Measurements from ENCODE around the gene ECM2. TPM values are rescaled to one million over a fixed set of nuclear protein-coding genes. Genes with fewer than 3 reads are reported as not detected.
A peak's percentile ranks its signal among the peaks of the same experiment; 100 is the strongest.

The ECM2 gene
- total RNA-seq, 1 donor from 2014 or later = 0.18 TPM

DNA sequence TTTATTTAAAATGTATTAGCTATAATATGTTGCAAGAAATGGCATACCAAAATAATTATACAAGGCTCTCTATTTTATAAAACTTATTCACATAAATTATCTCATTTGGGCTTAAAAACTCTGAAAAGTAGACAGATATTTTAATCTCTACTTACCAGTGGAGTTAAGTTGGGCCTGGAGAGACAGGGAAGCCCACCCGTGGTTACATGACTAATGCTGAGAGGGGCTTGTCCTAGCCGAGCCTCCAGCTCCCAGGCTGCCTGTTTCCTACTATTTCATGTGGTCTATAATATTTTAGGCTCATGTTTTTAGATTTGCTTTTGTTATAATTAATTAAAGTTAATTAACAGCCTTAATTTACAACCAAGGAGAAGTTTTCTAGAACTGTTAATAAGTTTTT lies 32.6 kb downstream of the ECM2 start:
- no peak overlapping the region for H3K27ac ChIP-seq (ENCODE audit: low read depth, low read length)
- no peaks in the 10 kb centered on the region for H3K79me2 ChIP-seq (ENCODE audit: insufficient read depth, low read length)
- H3K9me3 ChIP-seq (ENCODE audit: insufficient read depth, low read depth, low read length) = no peaks in the 10 kb centered on the region
- Mint-ChIP-seq H3K27me3 (ENCODE audit: low read depth, unreplicated experiment) (no peaks in the 10 kb centered on the region), H3K36me3 (ENCODE audit: low read depth, unreplicated experiment) (no peaks in the 10 kb centered on the region), H3K9me3 (ENCODE audit: unreplicated experiment) (no peaks in the 10 kb centered on the region), H3K4me1 (ENCODE audit: low read depth, unreplicated experiment) (peaks cover 24% of the 10 kb centered on the region), H3K27ac (ENCODE audit: unreplicated experiment) (no peak overlapping the region), H3K4me3 (ENCODE audit: unreplicated experiment) (no peak overlapping the region)
- H3K4me1 ChIP-seq (ENCODE audit: insufficient read depth, low read length) = peaks cover 29% of the 10 kb centered on the region
- no peak overlapping the region for H2AFZ ChIP-seq (ENCODE audit: low read depth, low read length)
- no peaks in the 10 kb centered on the region for H4K20me1 ChIP-seq (ENCODE audit: insufficient read depth, low read length)
- TF ChIP-seq CTCF (IDR thresholded peaks at IDR 0.05; ENCODE audit: insufficient read depth, low read depth, low read length) = no peak
- no peak for TF ChIP-seq EZH2 (IDR thresholded peaks at IDR 0.05; ENCODE audit: insufficient read depth, low read length)
- H3K4me2 ChIP-seq (ENCODE audit: low read length) = no peak overlapping the region
- no peak overlapping the region for H3K4me3 ChIP-seq (ENCODE audit: insufficient read depth, low read depth, low read length)
- FAIRE-seq (no peak), DNase-seq (ENCODE audit: low read depth) (no peak)
- no peak overlapping the region for H3K9ac ChIP-seq (ENCODE audit: low read length)
- H3K36me3 ChIP-seq (ENCODE audit: insufficient read depth, low read length) = no peaks in the 10 kb centered on the region
- no peaks in the 10 kb centered on the region for H3K27me3 ChIP-seq (ENCODE audit: insufficient read depth, low read length)

- Histone ChIP-seq H3K27me3 (ENCODE audit: insufficient read depth, low read length) (no peaks in the 10 kb centered on the region), H3K27ac (ENCODE audit: low read depth, low read length) (no peak overlapping the region), H3K4me2 (ENCODE audit: low read length) (no peak overlapping the region), H4K20me1 (ENCODE audit: insufficient read depth, low read length) (no peaks in the 10 kb centered on the region), H3K4me1 (ENCODE audit: insufficient read depth, low read length) (peaks cover 25% of the 10 kb centered on the region), H3K36me3 (ENCODE audit: insufficient read depth, low read length) (no peaks in the 10 kb centered on the region), H3K79me2 (ENCODE audit: insufficient read depth, low read length) (no peaks in the 10 kb centered on the region), H2AFZ (ENCODE audit: low read depth, low read length) (no peak overlapping the region), H3K4me3 (ENCODE audit: insufficient read depth, low read depth, low read length) (no peak overlapping the region), H3K9me3 (ENCODE audit: insufficient read depth, low read depth, low read length) (no peaks in the 10 kb centered on the region), H3K9ac (ENCODE audit: low read length) (no peak overlapping the region)
- Mint-ChIP-seq H3K4me3 (ENCODE audit: unreplicated experiment) (no peak overlapping the region), H3K4me1 (ENCODE audit: low read depth, unreplicated experiment) (peaks cover 21% of the 10 kb centered on the region), H3K27ac (ENCODE audit: unreplicated experiment) (no peak overlapping the region), H3K36me3 (ENCODE audit: low read depth, unreplicated experiment) (no peaks in the 10 kb centered on the region), H3K27me3 (ENCODE audit: low read depth, unreplicated experiment) (no peaks in the 10 kb centered on the region), H3K9me3 (ENCODE audit: unreplicated experiment) (no peaks in the 10 kb centered on the region)
- DNase-seq (ENCODE audit: low read depth) = no peak
- TF ChIP-seq CTCF (IDR thresholded peaks at IDR 0.05; ENCODE audit: insufficient read depth, low read depth, low read length) (peak; percentile 26), EZH2 (IDR thresholded peaks at IDR 0.05; ENCODE audit: insufficient read depth, low read length) (no peak)
- FAIRE-seq = no peak
Observed at GRCh38 chr9:92501671-92502393, 34.0 kb downstream of the ECM2 start.

- FAIRE-seq (no peak), DNase-seq (ENCODE audit: low read depth) (no peak)
- Histone ChIP-seq H3K27ac (ENCODE audit: low read depth, low read length) (no peak overlapping the region), H3K36me3 (ENCODE audit: insufficient read depth, low read length) (no peaks in the 10 kb centered on the region), H3K9ac (ENCODE audit: low read length) (no peak overlapping the region), H3K4me2 (ENCODE audit: low read length) (no peak overlapping the region), H3K27me3 (ENCODE audit: insufficient read depth, low read length) (no peaks in the 10 kb centered on the region), H2AFZ (ENCODE audit: low read depth, low read length) (no peak overlapping the region), H3K9me3 (ENCODE audit: insufficient read depth, low read depth, low read length) (no peaks in the 10 kb centered on the region), H3K79me2 (ENCODE audit: insufficient read depth, low read length) (no peaks in the 10 kb centered on the region), H3K4me3 (ENCODE audit: insufficient read depth, low read depth, low read length) (no peak overlapping the region), H4K20me1 (ENCODE audit: insufficient read depth, low read length) (no peaks in the 10 kb centered on the region), H3K4me1 (ENCODE audit: insufficient read depth, low read length) (peaks cover 14% of the 10 kb centered on the region)
- H3K4me1 Mint-ChIP-seq (ENCODE audit: low read depth, unreplicated experiment) = peaks cover 18% of the 10 kb centered on the region
- no peaks in the 10 kb centered on the region for H3K27me3 Mint-ChIP-seq (ENCODE audit: low read depth, unreplicated experiment)
- H3K27ac Mint-ChIP-seq (ENCODE audit: unreplicated experiment) = no peak overlapping the region
- H3K36me3 Mint-ChIP-seq (ENCODE audit: low read depth, unreplicated experiment) = no peaks in the 10 kb centered on the region
- TF ChIP-seq CTCF (IDR thresholded peaks at IDR 0.05; ENCODE audit: insufficient read depth, low read depth, low read length) = no peak
- TF ChIP-seq EZH2 (IDR thresholded peaks at IDR 0.05; ENCODE audit: insufficient read depth, low read length) = no peak
- H3K9me3 Mint-ChIP-seq (ENCODE audit: unreplicated experiment) = no peaks in the 10 kb centered on the region
- no peak overlapping the region for H3K4me3 Mint-ChIP-seq (ENCODE audit: unreplicated experiment)
Observed at GRCh38 chr9:92500725-92501124, 35.1 kb downstream of the ECM2 start.
